ENCODE data around the gene FITM2.
"Not testable (repeated sequence)": the region's sequence is repeated elsewhere in the genome, so short reads cannot be mapped to it uniquely, and the experiment has no call there.

Gene FITM2, protein sequence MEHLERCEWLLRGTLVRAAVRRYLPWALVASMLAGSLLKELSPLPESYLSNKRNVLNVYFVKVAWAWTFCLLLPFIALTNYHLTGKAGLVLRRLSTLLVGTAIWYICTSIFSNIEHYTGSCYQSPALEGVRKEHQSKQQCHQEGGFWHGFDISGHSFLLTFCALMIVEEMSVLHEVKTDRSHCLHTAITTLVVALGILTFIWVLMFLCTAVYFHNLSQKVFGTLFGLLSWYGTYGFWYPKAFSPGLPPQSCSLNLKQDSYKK

DNA sequence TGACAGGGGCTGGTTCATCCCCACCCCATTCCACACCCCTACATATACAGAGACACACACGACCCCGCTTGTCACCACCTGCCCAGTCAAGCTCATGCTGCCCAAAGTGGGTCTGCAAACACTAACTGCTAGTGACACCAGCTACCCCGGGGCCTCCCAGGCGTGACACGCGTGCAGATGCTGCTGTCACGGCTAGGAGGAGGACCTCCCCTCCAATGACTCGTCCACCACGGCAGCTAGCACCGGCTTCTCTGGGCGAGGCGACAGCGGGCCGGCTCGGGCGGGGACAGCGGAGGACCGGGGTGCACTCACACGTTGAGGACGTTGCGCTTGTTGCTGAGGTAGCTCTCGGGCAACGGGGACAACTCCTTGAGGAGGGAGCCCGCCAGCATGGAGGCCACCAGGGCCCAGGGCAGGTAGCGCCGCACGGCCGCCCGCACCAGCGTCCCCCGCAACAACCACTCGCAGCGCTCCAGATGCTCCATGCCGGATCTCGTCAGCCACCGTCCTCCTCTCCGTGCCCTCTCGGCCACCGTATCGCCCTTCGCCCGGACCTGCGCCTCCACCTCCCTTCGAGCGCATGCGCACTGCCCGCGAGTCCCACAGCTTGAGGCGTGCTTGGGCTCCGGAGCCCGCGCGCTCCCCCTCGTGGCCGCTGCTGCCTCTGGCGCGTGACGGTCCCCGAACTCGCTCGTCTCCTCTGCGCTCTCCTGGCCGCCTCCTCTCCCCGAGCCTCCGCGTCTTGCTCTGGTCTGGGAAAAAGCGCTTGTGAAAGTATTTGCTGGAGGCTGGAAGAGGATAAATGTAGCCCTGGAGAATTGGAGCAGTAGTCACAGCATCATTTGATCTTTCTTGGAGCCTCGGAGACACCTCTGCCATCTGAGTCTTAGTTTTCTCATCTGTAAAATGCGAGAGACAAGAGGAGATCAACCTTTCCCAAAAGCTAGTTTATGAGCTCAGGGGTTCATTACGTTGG, at the start of gene FITM2:
FITM2 (minus strand) TSS at position 539 of the 976 bp plus-strand sequence; CDS start at position 485, 54 bp downstream.
- peak; percentile 96 to 97 for DNase-seq (ENCODE audit: low read depth in 2 of 2)

DNA sequence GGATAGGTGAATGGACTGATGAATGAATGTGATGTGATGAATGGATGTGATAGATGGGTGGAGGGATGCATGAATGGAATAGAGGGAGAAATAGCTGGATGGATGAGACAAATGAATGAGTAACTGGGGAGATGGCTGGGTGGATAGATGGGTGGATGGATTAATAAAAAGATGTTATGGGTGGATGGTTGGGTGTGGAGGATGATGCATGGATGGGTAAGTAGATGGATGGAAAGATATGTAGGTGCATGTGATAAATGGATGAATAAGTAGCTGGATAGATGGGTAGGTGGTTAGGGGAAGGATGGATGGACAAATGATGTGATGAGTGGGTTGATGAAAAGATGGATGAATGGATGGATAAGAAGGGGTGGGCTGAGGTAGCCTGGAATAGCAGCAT, 49.2 kb upstream of the FITM2 start:
- DNase-seq (ENCODE audit: low read depth in 2 of 2) = no peak

DNA sequence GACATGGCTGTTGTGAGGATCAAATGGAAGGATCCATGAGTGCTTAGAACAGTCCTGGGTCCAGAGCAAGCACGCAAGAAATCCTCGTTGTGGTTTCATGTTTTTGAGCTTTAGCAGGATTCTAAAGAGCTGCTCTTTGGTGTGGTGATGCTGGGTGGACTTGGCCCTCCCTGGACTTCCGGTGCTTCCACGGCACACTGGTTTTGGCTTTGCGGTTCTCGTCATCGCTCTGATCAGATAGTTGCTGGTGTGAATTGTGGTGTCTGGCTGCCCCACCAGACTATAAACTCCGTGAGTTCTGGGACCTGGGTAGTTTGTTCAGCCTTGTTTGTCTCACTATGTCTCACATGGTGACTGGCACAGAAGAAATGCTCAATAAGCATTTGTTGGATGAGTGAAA, 47.8 kb upstream of the FITM2 start:
- DNase-seq (ENCODE audit: low read depth in 2 of 2) = no peak

DNA sequence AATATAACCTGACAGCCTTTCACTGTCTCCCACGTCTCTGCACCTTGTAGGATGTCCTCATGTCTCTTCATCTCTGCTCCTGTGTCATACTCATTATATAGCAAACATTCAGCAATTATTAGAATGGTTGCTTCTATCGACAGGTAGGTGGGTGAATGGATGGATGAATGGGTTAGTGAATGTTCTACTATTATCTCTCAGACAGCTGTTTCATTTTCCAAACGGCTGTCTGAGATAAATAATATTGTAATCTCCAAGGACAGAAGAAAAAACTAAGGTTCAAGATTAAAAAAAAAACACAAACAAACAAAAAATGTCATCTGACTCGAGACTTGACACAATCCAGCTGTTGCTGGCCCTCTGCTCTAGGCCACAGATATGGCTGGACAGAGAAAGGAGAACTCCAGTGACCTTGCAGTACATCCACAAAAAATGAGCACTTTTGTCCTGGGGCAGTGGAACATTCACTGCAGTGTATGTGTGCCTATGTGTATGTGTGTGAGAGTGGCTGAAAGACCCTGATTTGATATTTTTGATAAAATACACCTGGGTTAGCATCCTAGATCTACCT, 46.6 kb upstream of the FITM2 start:
- no peak for DNase-seq (ENCODE audit: low read depth in 2 of 2)

DNA sequence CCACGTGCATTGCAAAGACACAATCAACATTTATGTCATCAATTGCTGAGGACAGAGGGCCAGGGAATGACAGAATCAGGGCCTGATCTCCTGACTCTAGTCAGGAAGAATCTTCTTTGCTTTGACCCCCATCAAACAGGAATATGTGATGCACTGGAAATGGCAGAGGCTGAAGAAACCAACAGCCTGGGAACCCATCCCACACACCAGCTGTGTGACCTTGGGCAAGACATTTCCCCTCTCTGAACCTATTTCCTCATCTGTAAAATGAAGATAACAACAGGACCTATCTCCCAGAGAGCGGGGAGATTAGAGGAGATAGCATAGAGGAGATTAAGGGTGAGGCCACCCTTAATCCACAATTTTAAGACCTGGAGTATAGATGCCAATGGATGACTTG, 46.0 kb upstream of the FITM2 start:
- no peak for DNase-seq (ENCODE audit: low read depth in 2 of 2)

DNA sequence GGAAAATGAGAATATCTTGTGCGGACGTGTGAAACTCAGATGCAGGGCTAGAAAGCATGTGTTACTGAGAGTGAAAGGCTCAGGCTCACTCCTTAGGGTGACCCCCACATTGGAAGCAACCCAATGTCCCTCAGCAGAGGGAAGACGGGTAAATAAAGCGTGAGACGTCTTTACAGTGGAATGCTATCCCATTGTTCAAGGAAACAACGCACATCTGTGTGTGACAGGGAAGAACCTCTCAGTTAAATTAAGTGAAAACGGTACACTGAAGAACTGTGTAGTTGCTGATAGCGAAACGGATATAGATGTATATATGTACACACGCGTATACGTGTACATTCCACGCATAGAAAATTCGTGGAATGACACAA, 45.3 kb upstream of the FITM2 start:
- DNase-seq (ENCODE audit: low read depth in 2 of 2) = no peak

DNA sequence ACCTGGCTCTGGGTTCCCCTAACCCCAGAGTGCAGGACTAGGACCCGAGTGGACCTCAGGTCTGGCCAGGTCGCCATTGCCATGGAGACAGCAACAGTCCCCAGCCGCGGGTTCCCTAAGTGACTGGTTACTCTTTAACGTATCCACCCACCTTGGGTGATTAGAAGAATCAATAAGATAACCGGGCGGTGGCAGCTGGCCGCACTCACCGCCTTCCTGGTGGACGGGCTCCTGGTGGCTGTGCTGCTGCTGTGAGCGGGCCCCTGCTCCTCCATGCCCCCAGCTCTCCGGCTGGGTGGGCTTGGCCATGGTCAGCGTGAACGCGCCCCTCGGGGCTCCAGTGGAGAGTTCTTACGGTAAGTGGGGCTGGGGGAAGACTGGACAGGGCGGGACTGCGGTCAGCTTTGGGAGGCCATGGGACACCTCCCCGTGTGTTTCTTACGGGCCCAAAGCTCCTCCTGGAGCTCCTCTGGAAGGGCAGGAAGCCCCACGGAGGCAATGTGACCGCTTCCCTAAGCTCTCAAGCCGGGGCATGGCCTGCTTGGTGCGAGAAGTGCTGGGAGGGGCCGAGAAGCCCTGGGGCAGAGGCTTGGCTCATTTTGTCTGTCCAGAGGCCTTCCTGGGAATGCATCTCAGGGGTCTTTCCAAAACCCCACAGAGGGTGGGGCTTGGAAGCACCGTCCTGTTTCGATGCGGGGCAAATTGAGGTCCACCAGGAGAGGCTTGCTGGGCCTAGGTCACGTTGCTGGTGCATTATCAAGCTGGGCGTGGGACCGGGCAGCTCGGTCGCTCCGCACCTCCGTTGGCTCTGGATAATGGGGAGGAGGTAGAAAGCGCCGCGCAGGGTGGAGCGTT, 44.7 kb upstream of the FITM2 start, which contains the start of gene HNF4A:
HNF4A (plus strand) TSS at position 202 of the 855 bp plus-strand sequence; CDS start at position 308, 106 bp downstream.
- no peak for DNase-seq (ENCODE audit: low read depth in 2 of 2)

DNA sequence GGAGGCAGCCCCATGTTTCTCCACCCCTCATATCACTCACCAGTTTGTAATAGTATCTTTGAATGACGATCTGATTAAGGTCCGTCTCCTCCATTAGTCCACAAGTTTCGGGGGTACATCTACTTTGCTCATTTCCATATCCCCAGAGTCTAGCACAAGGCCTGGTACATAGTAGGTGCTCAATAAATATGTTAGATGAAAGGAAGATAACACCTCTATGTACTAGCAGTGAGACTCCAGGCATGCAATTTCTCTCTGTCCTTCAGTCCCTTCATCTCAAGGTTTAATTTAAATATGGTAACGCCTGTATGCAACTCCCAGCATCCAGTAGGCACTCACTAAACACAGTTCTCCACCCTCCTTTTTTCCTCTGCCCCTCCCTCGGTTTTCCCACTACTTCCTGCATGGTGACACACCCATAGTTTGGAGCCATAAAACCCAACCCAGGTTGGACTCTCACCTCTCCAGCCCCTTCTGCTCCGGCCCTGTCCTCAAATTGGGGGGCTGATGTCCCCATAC, 44.0 kb upstream of the FITM2 start:
- no peak for DNase-seq (ENCODE audit: low read depth in 2 of 2)

DNA sequence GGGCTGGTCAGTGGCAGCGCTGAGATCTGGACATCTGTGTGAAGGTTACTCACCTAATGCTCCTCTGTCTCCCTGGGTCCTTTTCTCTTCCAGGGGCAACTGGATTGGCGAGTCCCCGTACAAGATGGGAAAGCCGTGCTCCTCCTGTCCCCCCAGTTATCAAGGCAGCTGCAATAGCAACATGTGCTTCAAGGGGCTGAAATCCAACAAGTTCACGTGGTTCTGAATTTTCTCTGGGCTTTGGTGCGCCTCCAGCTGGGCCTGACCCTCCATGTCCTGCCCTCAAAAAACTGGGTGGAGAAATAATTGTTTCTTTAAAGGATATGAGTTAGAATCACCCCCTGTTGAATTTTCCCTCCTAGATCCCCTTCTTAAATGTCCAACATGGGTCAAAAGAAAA, 39.6 kb upstream of the FITM2 start:
- DNase-seq (ENCODE audit: low read depth in 2 of 2) = no peak

DNA sequence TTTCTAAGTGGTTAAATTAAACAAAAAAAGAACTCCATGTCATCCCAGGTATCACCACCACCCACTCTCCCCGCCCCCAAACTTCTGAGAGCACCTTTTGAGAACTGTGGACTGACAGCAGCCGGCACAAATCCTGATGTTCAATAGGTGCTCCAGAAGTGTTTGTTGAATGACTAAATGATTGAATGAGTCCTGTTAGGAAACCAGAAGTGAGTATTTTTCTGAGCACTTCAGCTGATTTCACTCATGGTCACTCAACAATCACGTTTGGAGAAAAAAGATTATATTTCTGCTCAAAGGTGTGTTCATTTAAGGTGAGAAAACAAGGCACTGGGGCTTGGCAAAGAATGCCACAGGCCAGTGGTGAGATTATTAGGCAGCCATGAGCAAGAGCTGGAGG, 38.3 kb upstream of the FITM2 start:
- DNase-seq (ENCODE audit: low read depth in 2 of 2) = no peak

DNA sequence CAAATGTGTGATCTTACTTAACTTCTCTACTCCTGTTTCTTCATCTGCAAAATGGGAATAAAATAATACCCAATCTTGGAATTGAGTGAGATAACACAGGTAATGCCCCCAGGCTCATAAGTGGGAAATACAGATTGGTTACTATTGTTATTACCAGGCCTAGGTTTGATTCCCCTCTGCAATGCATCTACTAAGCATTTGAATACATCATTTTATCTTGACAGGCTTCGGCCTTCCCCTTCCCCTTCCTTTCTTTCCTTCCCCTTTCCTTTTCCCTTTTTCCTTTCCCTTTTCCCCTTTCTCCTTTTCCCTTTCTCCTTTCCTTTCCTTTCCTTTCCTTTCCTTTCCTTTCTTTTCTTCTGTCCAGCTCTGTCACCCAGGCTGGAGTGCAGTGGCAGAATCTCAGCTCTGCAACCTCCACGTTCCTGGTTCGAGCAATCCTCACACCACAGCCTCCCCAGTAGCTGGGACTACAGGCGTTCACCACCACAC, 37.2 kb upstream of the FITM2 start:
- no peak for DNase-seq (ENCODE audit: low read depth in 2 of 2)

DNA sequence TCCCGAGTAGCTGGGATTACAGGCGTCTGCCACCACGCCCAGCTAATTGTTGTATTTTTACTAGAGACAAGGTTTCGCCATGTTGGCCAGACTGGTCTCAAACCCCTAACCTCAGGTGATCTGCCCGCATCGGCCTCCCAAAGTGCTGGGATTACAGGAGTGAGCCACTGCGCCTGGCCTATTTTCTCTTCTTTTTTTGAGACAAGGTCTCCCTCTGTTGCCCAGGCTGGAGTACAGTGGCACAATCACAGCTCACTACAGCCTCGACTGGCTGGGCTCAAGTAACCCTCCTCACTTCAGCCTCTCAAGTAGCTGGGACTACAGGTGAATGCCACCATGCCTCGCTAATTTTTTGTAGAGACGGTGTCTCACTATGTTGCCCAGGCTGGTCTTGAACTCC, 34.9 kb upstream of the FITM2 start:
- not testable (repeated sequence) for DNase-seq (ENCODE audit: low read depth in 2 of 2)

DNA sequence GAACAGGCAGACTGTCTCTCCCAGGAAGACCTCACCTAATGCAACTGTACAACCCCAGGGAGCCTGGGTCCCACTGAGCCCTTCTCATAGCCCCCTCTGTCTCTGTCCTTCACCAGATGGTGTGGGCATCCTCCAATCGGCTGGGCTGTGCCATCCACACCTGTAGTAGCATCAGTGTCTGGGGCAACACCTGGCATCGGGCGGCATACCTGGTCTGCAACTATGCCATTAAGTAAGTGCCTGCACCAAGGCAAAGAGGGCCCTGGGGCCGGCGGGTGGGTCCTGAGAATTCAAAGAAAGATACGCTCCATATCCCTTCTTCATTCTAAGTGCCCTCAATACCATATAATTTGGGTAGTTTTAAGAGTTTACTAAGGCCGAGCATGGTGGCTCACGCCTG, 34.1 kb upstream of the FITM2 start:
- no peak for DNase-seq (ENCODE audit: low read depth in 2 of 2)

DNA sequence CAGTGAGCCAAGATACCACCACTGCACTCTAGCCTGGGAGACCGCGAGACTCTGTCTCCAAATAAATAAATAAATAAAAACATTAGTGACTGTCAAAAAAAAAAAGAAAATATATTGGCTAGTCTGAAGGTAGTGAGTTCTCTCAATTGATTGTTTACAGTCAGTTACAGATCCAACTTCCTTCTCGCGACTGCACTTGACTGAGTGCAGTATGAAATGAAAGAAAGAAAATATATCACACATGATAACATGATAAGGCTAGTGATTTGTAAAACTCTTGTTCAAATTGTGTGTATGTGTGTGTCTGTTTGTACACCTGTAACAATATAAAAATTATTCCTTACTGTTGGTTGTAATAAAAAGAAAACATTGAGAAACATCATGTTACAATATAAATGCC, 33.7 kb upstream of the FITM2 start:
- no peak for DNase-seq (ENCODE audit: low read depth in 2 of 2)

DNA sequence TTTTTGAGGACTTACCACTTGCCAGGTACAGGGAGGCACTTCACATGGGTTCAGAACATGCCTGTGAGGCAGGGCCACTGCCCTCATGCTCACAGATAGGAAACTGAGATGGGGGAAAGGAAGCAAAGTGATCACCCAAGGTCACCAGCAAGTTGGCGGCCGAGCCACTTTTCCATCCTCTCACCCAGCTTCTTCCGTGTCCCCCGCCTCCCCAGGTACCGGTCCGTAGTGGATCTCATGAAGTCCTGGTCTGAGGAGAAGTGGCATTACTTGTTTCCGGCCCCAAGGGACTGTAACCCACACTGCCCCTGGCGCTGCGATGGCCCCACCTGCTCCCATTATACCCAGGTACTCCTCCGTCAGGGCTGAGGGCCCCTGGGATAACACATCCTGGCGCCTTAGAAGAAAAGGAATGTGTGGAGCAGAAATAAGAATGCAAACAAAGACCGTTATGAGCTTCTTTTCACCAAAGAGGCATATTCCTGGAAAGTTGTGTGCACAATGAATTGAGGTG, 32.2 kb upstream of the FITM2 start:
- DNase-seq (ENCODE audit: low read depth in 2 of 2) = no peak

DNA sequence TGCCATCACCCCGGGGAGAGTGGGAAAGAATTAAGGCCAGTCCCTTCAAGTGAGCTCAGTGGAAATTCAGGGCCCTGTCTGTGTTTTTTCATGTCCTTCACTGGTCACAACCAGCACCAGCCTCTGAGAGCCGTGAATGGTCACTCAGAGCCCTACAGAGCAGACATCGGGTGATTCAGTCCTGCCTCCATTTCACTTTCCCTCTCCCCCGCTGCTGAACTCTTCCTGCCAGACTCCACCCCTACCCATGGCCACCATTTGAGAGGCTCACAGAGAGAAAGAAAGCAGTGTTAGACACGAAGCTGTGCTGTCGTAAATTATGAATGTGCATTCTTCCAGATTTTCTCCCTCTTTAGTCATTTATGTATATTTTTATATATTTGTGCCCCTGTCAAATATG, 31.2 kb upstream of the FITM2 start:
- no peak for DNase-seq (ENCODE audit: low read depth in 2 of 2)

DNA sequence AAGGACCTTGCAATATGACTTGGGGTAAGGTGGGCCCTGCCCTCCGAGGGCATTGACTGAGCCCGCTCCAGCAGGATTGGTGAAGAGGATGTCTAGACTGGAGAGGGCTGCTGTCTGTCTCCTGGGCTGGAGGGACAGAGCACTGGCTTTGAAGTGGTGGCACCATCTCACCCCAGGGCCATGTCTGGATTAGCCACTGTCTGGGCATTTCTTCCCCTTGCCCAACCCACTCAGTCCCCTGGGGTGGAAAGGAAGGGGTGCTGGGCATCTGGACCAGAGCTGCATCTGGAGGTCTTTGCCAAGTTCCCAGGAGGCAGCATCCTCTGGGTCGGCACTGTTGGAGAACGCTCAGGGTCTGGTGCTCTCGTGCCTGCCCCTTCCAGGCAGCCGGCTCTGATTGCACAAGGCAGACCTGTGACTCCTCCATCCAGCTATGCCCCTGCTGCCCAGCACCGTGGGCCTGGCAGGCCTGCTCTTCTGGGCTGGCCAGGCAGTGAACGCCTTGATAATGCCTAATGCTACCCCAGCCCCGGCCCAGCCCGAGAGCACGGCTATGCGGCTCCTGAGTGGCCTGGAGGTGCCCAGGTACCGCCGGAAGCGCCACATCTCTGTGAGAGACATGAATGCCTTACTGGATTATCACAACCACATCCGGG, 25.9 kb upstream of the FITM2 start, which contains the start of gene R3HDML:
R3HDML (plus strand) TSS at position 319 of the 656 bp plus-strand sequence; CDS start at position 434, 115 bp downstream.
- DNase-seq (ENCODE audit: low read depth in 2 of 2) = no peak

DNA sequence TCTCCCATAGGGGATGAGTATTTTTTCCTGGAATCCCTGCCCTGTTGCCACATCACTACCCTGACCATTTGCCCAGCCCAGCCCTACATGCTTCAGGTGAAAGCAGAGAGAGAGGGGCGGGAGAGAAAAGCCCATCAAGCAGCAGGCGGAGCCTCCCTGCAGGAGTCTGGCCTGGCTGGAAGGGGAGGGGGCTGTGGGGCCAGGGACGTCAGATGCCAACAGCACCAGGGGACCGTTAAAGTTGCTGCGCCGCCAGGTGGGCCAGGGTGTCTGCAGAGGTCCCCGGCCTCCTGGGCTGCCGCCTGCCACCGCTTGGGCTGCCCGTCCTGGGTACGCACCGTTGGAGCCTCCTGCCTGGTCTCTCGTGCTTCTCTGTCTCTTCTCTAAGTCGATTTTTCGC, 25.1 kb upstream of the FITM2 start:
- no peak for DNase-seq (ENCODE audit: low read depth in 2 of 2)

DNA sequence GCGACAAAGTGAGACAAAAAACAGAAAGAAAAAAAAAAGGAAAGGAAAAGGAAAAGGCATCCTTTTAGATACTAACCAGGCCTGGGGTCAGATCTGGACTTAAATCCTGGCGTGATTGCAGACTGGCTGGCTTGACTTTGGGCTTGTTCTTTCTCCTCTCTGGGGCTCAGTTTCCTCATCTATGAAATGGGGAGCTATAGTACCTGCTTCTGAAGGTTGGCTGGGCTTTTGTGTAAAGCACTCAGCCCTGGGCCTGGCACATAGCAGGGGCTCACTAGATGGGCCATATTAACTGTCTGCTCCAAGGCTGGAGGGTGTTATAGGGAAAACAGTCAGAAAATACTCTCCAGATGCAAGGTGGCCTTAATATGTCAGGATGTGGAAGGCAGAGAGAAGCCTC, 24.7 kb upstream of the FITM2 start:
- no peak for DNase-seq (ENCODE audit: low read depth in 2 of 2)

DNA sequence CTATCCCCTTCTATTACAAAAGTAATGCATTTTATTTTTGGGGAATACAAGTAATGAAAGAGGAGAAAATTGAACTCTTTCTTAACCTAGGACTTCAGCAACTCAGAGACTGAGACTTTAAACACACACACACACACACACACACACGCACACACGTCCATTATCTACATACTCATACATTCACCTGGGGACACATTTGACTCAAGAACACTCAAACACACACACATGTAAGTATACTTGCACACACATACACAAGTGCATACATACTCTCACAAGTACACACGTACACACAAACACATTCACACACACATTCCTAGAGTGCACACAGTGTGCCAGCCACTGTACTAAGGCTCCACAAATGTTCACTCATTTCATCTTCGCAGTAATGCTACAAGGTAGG, 23.7 kb upstream of the FITM2 start:
- DNase-seq (ENCODE audit: low read depth in 2 of 2) = no peak
